Activated CD8-positive, alpha-beta memory T cell treated with anti-CD3 and anti-CD28 coated beads, Interleukin-2, amount 50 U/mL, for 48 hours (primary cell): ENCODE results near the gene PARL.
A peak's percentile ranks its signal among the peaks of the same experiment; 100 is the strongest.

Source experiments
- DNase-seq: peaks from one replicate; pipeline ENCODE4 v3.0.0-alpha.2; 2020

The PARL gene

DNA sequence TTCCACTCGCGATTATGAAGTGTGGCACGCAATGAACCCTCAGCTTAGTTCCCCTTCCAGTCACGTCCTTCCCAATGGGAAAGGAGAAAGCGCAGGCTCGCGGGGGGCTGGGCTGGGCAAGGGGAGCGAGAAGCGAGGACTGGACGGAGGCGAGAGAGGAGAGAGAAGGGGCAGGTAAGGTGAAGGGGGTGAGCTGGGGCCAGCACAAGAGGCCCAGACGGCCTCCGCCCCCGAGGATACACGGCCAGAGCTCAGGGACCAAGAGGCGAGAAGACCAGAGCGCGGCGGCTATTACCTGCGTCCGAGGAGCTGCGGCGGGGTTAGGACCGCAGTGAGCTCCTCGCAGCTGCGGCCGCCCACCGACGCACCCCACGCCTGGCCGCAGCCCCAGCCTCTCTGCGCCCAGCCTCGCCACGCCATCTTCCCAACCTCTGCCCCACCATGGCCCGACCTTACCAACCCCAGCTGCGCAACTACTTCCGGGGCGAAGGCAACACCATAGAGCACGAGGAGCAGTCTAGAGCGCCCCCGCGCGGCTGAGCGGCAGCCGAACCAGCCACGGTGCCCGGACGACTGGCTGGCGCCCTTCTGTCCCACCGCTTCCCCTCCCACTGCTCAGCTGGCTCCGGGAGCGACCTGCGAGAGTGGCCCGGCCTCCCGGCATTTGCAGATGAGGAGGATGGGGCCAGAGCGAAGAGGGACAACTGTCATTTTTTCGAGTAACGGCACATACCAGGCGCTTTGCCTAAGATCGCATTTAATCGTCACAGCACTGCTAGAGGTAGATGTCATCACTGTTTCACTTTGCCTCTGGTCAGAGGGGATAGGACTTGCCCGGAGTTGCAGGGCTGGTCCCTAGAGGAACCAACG is at the start of gene PARL:
Gene PARL, minus strand, starts transcription at position 454 of the 870 bp plus-strand sequence. Its CDS starts 34 bp downstream, at position 420.
- peak; percentile 99 for DNase-seq

DNA sequence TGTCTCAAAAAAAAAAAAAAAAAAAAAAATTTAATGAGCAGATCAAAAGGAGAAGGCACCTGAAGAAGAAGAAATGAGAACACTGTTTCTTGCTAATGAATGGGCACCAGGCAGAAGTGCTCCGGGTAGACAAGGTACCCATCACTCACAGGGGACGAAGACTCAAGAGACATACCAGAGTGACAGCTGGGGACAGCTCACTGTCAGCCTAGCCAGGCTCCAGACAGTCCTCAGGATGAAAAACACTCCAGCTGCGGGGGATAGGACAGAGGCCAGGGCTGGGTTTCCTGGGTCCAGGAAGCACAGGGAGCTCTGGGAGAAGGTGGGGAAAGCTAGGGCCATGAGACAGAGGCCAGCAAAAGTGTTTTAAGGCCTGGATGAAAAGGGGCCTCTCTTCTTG is 48.5 kb upstream of the PARL start:
- DNase-seq = no peak

DNA sequence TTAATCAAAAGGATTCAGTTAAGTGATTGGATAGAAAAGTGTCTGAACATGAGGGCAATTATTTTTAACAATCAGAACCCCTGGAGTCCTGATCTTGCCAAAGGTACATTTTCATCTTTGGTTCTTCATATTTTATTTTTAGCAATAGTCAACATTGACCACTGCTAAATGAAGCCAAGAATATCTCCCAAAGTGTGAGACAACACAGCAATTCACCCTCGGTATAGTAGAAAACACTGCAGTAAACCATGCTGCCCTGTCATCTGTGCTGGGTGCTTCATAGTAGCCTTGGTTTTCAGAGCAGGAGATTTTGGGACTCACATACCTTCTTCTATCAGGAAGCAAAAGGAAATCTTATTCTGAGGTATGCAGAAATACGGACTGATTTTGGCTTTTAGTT is 47.2 kb upstream of the PARL start:
- DNase-seq = no peak

DNA sequence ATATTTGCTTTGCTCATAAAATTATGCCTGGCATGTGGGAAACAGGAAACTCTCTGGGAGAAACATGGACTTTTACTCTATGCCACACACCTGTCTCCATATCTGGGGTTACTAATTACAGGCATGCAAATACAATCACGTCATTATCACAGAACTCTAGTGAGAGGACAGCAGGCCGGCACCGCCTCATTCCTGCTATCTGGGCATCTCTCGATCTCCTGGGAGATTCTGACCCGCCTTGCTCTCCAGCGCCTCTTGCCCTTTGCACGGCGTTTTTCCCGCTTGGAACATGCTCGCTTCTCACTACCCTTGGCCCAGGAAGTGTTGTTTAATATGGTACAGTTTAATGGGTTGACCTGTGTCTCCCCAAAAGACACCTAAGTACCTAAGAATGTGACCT is 45.4 kb upstream of the PARL start:
- no peak for DNase-seq

DNA sequence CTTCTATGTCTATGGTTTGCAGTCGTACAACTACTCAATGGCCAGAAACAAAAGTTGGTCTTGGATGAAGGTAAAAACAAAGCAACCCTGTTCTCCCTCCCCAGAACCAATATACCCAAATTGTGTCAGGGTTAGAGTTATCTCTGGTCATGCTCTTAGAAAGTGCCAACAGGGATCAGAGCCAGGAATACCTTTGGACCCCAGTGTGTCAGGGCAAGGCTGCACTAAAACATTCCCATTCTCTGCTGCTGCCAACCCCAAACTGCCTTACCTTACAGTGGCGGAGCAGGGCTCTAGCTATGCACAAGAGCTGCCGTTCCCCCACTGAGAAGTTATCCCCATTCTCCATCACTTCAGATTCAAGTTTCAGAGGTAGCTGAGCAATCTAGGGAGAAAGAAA is 42.4 kb upstream of the PARL start:
- no peak for DNase-seq

- no peak for DNase-seq
These were observed 40.3 kb upstream of the PARL start for GRCh38 chr3:183924956-183925355.

GRCh38 chr3:183924543-183924942 is 39.9 kb upstream of the PARL start:
- no peak for DNase-seq

DNA sequence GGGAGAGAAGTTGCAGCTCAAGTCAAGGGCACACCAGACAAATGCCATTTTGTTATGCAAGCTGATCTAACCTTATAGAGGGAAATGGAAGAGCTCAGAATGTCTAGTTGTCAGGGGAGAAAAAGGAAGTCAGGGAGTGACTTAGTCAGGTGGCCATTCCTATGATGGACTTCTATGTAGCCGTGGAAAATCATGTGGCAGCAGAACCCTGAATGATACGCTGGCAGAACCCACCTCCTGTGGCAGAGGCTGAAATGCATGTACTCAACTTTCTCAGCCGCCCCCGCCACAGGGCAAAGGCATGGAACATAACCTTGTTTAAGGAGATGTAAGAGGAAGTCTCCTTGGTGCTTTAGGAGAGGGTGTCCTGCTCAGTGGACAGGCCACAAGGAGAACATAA is 37.7 kb upstream of the PARL start:
- no peak for DNase-seq

GRCh38 chr3:183921096-183921495 is 36.4 kb upstream of the PARL start:
- no peak for DNase-seq

DNA sequence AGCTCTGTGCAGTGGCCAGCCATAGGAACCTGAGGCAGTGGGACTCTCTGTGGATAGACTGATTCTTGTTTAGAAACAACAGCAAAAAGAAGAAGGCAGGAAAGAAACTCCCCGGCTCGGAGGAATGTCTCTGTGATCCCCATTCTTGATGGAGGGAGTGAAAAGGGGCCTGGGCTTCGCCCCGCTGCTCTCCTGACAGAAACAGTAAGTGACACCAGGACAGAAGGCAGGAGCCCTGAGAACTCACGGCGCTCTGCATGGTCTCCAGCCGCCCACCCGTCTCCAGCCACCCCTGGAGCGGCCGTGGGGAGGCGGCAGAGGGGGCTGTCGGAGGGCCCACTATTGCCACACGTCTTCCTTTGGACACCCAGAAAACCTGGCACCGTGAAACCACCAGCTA is 35.7 kb upstream of the PARL start:
- DNase-seq = no peak

- no peak for DNase-seq
These were observed 33.5 kb upstream of the PARL start for GRCh38 chr3:183918178-183918577.

- no peak for DNase-seq
These were observed 33.1 kb upstream of the PARL start for GRCh38 chr3:183917776-183918175.

GRCh38 chr3:183914856-183915255 is 30.2 kb upstream of the PARL start:
- DNase-seq = no peak

GRCh38 chr3:183913580-183913920 is 28.9 kb upstream of the PARL start:
- no peak for DNase-seq

- DNase-seq = no peak
These were observed 28.4 kb upstream of the PARL start for GRCh38 chr3:183912895-183913579.

GRCh38 chr3:183911763-183912506 is 27.3 kb upstream of the PARL start:
- DNase-seq = no peak

DNA sequence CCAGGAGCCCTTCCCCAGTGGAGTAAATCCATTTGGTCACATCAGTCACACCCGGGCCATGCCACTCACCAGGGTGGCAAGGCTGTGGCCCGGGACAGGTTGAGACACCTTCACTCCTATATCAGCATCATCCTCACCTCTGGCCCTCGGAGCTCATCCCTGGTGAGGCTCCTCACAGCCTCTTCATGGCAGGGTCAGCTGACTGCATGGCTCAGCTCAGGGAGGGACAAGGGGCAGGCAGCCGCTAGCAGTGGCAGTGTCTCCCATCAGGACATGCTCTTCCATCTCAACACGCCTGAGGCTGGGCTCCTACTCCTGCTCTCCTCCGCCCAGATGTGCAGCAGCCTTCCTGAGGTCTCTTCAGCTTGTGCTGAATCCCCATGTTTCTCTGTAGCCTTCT is 26.4 kb upstream of the PARL start:
- DNase-seq = no peak

GRCh38 chr3:183909030-183909600 is 24.4 kb upstream of the PARL start:
- no peak for DNase-seq

GRCh38 chr3:183907911-183908331 is 23.2 kb upstream of the PARL start:
- DNase-seq = no peak

- no peak for DNase-seq
These were observed 22.5 kb upstream of the PARL start for GRCh38 chr3:183907176-183907575.

DNA sequence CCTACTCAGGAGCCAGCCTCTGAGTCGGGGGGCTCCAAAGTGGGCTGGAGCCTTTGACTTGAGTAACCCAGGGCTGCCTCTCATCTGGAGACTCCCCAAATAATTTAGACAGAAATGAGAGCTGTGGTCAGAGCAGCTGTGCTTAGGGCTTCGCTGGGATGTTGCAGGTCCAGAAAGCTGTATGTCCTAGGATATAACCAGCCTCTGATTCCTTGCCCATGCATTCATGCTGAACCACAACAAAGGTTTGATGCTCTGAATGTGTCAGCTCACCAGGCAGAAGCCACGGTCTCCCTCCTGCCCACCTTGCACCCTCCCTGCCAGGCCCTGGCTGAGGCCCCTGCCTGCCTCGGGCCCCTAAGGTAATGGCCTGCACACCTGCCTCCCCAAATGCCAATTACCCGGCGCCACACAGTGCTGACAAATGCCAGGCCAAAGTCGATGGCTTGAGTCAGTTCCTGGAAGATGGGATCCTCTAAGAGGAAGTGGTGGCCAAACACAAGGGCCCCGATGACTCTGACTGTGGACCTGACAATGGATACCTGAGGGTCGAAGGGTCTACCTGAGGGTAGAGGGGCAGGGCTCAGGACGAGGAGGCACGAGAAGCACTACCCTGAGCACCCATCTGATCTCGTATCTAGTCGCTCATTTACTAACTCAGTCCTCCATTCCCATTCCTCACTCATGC is 21.7 kb upstream of the PARL start:
- no peak for DNase-seq

DNA sequence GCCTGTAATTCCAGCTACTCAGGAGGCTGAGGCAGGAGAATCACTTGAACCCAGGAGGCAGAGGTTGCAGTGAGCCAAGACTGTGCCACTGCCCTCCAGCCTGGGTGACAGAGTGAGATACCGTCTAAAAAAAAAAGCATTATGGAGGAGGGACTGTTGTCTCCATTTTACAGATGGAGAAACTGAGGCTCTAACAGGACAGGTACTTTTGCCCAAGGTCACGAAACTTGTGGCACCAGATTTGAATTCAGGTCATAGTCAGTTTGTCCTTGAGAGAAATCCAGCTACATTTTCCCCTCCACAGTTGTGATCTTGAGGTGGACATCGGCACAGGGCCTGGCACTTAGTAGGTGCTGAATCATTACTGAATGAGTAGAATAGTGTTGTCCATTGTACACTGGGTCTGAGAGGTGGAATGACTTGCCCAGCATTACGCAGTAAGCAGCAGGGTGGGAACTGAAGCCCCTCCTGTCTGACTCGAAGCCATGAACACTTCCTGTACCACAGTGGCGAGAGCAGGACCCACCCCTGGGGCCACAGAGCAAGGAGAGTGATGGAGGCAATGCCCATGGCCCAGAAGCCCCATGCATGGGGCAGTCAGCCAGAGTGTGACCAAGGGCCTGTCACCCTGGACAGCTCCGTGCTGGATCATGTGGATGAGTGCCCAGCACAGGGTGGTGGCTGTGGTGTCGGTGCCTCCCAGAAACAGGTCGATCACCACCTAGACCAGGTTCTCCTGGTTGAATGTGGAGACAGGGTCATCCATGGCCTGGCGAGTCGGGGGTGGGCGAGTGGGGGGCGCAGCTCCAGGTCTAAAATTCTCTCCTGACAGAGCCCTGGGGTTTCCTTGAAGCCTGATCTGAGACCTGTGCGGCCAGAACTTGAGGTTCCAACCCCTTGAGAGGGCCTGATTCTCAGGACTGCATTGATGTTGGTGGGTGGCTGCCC is 20.4 kb upstream of the PARL start:
- no peak for DNase-seq
